ENCODE data around the gene NFE2L2. TPM values are rescaled to one million over a fixed set of nuclear protein-coding genes. Genes with fewer than 3 reads are reported as not detected.

The NFE2L2 gene
- total and polyA plus RNA-seq, 9 of the 15 experiments (the other 6 are each of a cell fraction or from before 2014, with no cell fraction given), result 29.3 to 120 (median 59.3) TPM

DNA sequence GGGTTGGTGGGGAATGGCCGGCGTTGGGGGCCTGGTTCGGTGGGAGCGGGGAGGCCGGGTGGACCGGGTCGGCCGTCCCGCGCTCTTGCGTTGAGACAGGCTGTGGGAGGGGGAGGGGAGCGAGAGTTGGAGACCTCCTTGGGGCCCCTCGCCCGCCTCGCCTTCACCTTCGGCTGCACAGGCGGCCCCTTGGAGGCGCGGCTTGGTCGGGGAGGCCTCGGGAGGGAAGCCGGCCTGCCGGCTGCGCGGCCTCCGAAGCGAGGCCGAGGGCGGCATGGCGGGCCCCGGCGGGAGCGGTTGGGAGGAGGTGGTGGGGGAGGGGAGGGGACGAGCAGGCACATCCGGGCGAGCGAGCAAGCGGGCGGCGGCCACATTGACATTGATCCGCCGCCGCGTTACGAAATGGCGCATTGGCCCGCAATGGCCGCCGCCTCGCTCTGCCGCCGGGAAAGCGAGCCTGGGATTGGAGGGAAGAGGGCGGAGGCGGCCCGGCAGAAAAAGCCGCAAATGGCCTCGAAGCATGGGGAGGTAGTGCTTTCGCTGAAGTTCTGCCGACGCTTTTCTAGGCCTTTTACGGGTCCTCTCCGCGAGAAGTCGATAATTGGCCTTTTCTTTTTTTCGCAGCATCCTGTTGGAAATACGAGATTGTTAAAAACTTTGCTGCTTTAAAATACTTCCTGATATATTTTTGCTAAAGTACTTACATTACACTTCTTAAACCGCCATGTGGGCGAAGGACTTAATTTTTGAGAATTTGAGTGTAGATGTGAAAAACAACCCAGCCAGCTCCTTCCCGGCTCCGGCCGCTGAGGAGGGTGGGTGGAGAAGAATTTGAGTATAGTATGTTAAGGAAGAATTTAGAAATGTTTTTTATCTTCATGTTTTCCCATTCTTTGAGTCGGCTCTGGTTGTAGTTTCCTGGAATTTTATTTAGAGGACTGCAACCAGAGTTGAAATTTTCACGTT, 51.4 kb downstream of the NFE2L2 start (continued):
- TF ChIP-seq, protein P1, sequence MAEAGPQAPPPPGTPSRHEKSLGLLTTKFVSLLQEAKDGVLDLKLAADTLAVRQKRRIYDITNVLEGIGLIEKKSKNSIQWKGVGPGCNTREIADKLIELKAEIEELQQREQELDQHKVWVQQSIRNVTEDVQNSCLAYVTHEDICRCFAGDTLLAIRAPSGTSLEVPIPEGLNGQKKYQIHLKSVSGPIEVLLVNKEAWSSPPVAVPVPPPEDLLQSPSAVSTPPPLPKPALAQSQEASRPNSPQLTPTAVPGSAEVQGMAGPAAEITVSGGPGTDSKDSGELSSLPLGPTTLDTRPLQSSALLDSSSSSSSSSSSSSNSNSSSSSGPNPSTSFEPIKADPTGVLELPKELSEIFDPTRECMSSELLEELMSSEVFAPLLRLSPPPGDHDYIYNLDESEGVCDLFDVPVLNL (CRISPR knock-in tag; IDR thresholded peaks at IDR 0.05; ENCODE audit: low read depth), result peak; percentile 70; the same call in 1 of the 2 replicates
- TF ChIP-seq MXD1 (CRISPR knock-in tag; IDR thresholded peaks at IDR 0.05; ENCODE audit: borderline replicate concordance, poor library complexity, severe bottlenecking), result no peak
- TF ChIP-seq NFIX (CRISPR knock-in tag; IDR thresholded peaks at IDR 0.05; ENCODE audit: low read depth), result no peak
- TF ChIP-seq ZNF280B (CRISPR knock-in tag; IDR thresholded peaks at IDR 0.05), result peak; percentile 19; the same call in 1 of the 2 replicates
- no peak for TF ChIP-seq SNAPC5 (CRISPR knock-in tag; IDR thresholded peaks at IDR 0.05)
- no peak for TF ChIP-seq HDAC2 (IDR thresholded peaks at IDR 0.05)
- TF ChIP-seq, protein P2, sequence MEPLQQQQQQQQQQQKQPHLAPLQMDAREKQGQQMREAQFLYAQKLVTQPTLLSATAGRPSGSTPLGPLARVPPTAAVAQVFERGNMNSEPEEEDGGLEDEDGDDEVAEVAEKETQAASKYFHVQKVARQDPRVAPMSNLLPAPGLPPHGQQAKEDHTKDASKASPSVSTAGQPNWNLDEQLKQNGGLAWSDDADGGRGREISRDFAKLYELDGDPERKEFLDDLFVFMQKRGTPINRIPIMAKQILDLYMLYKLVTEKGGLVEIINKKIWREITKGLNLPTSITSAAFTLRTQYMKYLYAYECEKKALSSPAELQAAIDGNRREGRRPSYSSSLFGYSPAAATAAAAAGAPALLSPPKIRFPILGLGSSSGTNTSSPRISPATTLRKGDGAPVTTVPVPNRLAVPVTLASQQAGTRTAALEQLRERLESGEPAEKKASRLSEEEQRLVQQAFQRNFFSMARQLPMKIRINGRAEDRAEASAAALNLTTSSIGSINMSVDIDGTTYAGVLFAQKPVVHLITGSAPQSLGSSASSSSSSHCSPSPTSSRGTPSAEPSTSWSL (CRISPR knock-in tag; IDR thresholded peaks at IDR 0.05; ENCODE audit: borderline replicate concordance), result no peak
- no peak for TF ChIP-seq GTF2F1 (IDR thresholded peaks at IDR 0.05; ENCODE audit: low read depth, low read length)
- no peak for TF ChIP-seq FOXM1 (IDR thresholded peaks at IDR 0.05; ENCODE audit: low read depth)
- no peak for TF ChIP-seq FOXM1 (CRISPR knock-in tag; IDR thresholded peaks at IDR 0.05; ENCODE audit: low read depth)
- no peak for TF ChIP-seq BRD9 (IDR thresholded peaks at IDR 0.05; ENCODE audit: low read depth, partially characterized antibody)
- peak; percentile 79; the same call in 1 of the 2 replicates for TF ChIP-seq ILF3 (IDR thresholded peaks at IDR 0.05; ENCODE audit: borderline replicate concordance)
- peak; percentile 97 for TF ChIP-seq NFRKB (IDR thresholded peaks at IDR 0.05; ENCODE audit: low read depth)
- no peak for TF ChIP-seq ZBTB34 (CRISPR knock-in tag; IDR thresholded peaks at IDR 0.05)
- no peak for TF ChIP-seq FOXO4 (CRISPR knock-in tag; IDR thresholded peaks at IDR 0.05)
- TF ChIP-seq DEAF1 (CRISPR knock-in tag; IDR thresholded peaks at IDR 0.05), result no peak

Data from K562 (cell line).